Vagina (tissue), 2 donors: ENCODE measurements around the gene FTSJ1. TPM values are rescaled to one million over a fixed set of nuclear protein-coding genes. Genes with fewer than 3 reads are reported as not detected.

Source experiments
- DNase-seq, 2 donors: peaks; one replicate each; pipeline ENCODE4 v3.0.0-alpha.2; 2017; ENCODE audit errors: extremely low spot score in 2 of 2
- H3K27ac ChIP-seq: fragments of 200-600 bp; sonication (generic); one replicate; pipeline ENCODE4 v1.5.1; 2019
- H3K27me3 ChIP-seq: fragments of 200-600 bp; sonication (generic); one replicate; pipeline ENCODE4 v1.5.1; 2019
- H3K36me3 ChIP-seq, 2 donors: fragments of 200-600 bp; sonication (generic); one replicate each; pipeline ENCODE4 v1.5.1; 2017 to 2019
- H3K4me1 ChIP-seq: fragments of 200-600 bp; sonication (generic); one replicate; pipeline ENCODE4 v1.5.1; 2019
- H3K4me3 ChIP-seq, 2 donors: fragments of 200-600 bp; sonication (generic); 1 replicate in 1 of 2; 2 replicates in 1 of 2; pipeline ENCODE4 v1.5.1; 2016 to 2019
- H3K9me3 ChIP-seq: fragments of 200-600 bp; sonication (generic); one replicate; pipeline ENCODE4 v1.5.1; 2019
- POLR2A ChIP-seq, 2 donors: fragments of 450-650 bp; IDR thresholded peaks; one replicate each; pipeline ENCODE4 v1.6.1; 2017; ENCODE audit warnings: antibody characterized with exemption in 2 of 2, mild to moderate bottlenecking in 2 of 2, moderate library complexity in 2 of 2
- POLR2AphosphoS5 ChIP-seq, 2 donors: sonication (generic); formaldehyde crosslinking; IDR thresholded peaks; one replicate each; pipeline ENCODE4 v1.9.0; 2017; ENCODE audit warnings: antibody characterized with exemption in 2 of 2, mild to moderate bottlenecking in 2 of 2, low read depth in 1 of 2; ENCODE audit not compliant: insufficient read depth in 1 of 2
- intact Hi-C: fragments of 100-400 bp; cut with DNase I; formaldehyde crosslinking; loops from one replicate; pipeline ENCODE4 v1.15.1; 2023
- total RNA-seq: library from RNA; depleted of rRNA; stranded (reverse); fragments of >200 nt; gene quantifications from one replicate; pipeline ENCODE4 v1.2.3, GENCODE V29; 2016
- TF ChIP-seq, protein P1 (sequence below), 3 experiments: fragments of 450-650 bp in 2 of 3; fragments of 200-600 bp in 1 of 3; sonication (generic) in 1 of 3; IDR thresholded peaks; one replicate each; pipeline ENCODE4 v1.5.1; 2017 to 2019; ENCODE audit warnings: antibody characterized with exemption in 3 of 3, mild to moderate bottlenecking in 2 of 3, moderate library complexity in 2 of 3

Gene FTSJ1
- total RNA-seq, 1 donor from 2014 or later: 31.7 TPM

DNA sequence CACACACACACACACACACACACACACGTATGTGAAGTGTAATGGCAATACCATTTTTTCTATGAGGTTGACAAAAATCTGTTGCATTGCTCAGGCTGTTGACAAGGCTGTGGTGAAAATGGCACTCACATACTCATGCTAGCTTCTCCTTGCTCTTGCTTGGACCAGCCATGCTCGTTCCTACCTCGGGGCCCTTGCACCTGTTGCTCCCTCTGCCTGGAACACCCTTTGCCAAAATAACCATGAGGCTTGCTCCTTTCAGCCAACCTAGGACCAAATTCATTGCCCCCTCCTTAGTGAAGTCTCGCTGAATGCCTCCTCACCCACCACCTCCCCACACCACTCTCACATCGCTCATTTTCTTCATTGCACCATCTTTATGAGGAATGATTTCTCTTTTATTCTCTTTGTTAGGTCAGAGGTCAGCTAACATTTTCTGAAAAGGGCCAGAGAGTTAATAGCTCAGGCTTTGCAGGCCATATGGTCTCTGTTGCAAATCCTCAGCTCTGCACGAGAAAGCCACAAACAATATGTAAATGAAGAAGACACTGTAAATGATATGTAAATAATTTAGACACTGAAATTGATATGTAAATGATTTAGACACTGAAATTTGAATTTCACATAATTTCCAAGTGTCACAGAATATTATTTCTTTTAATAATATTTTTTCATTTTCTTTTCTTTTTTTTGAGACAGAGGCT is 19.2 kb upstream of the FTSJ1 start:
- intact Hi-C loops: no loop called here
- DNase-seq: no peak
- TF ChIP-seq, protein P1, sequence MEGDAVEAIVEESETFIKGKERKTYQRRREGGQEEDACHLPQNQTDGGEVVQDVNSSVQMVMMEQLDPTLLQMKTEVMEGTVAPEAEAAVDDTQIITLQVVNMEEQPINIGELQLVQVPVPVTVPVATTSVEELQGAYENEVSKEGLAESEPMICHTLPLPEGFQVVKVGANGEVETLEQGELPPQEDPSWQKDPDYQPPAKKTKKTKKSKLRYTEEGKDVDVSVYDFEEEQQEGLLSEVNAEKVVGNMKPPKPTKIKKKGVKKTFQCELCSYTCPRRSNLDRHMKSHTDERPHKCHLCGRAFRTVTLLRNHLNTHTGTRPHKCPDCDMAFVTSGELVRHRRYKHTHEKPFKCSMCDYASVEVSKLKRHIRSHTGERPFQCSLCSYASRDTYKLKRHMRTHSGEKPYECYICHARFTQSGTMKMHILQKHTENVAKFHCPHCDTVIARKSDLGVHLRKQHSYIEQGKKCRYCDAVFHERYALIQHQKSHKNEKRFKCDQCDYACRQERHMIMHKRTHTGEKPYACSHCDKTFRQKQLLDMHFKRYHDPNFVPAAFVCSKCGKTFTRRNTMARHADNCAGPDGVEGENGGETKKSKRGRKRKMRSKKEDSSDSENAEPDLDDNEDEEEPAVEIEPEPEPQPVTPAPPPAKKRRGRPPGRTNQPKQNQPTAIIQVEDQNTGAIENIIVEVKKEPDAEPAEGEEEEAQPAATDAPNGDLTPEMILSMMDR (IDR thresholded peaks at IDR 0.05): no peak
- TF ChIP-seq POLR2A (IDR thresholded peaks at IDR 0.05) (no peak), POLR2AphosphoS5 (IDR thresholded peaks at IDR 0.05; ENCODE audit: insufficient read depth in 1 of 2, low read depth in 1 of 2) (no peak)
- no peak overlapping the region for H3K4me3 ChIP-seq
- H3K36me3 ChIP-seq: no peaks in the 10 kb centered on the region
- no peaks in the 10 kb centered on the region for H3K9me3 ChIP-seq
- H3K27ac ChIP-seq: no peak overlapping the region
- H3K4me1 ChIP-seq: no peaks in the 10 kb centered on the region
- no peaks in the 10 kb centered on the region for H3K27me3 ChIP-seq

DNA sequence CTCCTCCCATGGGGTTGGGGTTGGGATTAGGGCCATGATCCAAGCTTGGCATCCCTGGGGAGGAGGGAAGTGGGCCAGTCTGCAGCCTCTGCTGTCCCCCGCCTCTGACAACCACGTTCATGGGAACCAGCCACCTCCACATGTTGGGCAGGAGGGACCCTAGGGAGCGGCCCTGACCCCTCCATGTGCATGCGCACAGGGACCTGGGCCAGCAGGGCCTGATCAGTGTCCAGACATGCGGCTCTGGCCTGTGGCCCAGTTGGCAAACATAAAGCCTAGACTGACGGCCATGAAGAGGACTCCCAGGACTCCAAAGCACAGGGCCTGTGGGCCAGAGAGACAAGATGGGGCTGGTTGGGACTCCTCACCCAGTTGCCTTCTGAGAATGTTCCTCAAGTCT is 17.3 kb upstream of the FTSJ1 start:
- TF ChIP-seq POLR2AphosphoS5 (IDR thresholded peaks at IDR 0.05; ENCODE audit: insufficient read depth in 1 of 2, low read depth in 1 of 2): no peak
- TF ChIP-seq, protein P1 (IDR thresholded peaks at IDR 0.05): no peak
- no peak for TF ChIP-seq POLR2A (IDR thresholded peaks at IDR 0.05)
- H3K36me3 ChIP-seq: no peaks in the 10 kb centered on the region
- H3K27ac ChIP-seq: no peak overlapping the region
- intact Hi-C loops: no loop called here
- no peaks in the 10 kb centered on the region for H3K9me3 ChIP-seq
- no peak overlapping the region for H3K4me3 ChIP-seq
- no peaks in the 10 kb centered on the region for H3K4me1 ChIP-seq
- no peak for DNase-seq
- H3K27me3 ChIP-seq: no peaks in the 10 kb centered on the region

DNA sequence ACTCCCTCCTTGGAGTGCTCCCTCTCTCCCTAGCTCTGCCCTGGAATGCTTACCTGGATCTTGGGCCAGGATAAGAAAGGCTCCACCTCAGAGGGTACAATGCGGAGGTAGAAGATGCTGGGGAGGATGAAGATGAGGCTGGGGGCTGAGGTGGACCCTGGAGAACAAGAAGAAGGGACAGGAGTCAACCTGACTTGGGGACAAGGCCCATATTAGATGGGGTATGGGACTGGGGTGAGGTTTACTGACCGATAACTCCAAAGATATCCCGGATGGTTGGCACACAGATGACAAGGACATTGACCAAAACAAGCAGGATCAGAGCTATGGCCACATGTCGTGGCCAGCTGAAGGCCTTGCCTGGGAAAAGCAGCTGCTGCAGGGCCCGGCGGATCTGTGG is 16.5 kb upstream of the FTSJ1 start:
- intact Hi-C loops: no loop called here

DNA sequence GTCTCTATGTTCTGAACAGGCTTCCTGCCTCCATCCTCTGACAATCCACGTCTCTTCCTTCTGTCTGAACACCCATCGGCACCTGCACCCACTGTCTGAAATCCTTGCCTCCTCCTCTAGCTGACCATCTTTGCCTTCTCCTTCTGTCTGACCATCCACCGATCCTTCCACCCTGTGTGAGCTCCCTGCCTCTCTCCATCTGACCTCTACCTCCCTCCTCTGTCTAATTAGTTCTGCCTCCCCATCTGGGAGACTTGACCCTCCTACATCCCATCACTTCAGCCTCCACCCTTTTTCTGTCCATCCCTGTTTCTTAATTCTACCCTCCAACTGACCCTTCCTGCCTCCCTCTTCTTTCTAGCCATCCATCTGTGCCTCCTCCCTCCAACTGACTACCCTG is 16.0 kb upstream of the FTSJ1 start:
- Histone ChIP-seq H3K27me3 (no peaks in the 10 kb centered on the region), H3K4me1 (no peaks in the 10 kb centered on the region), H3K9me3 (no peaks in the 10 kb centered on the region), H3K4me3 (no peak overlapping the region), H3K27ac (no peak overlapping the region), H3K36me3 (no peaks in the 10 kb centered on the region)
- TF ChIP-seq POLR2AphosphoS5 (IDR thresholded peaks at IDR 0.05; ENCODE audit: insufficient read depth in 1 of 2, low read depth in 1 of 2): no peak
- TF ChIP-seq, protein P1 (IDR thresholded peaks at IDR 0.05): no peak
- no peak for TF ChIP-seq POLR2A (IDR thresholded peaks at IDR 0.05)
- no peak for DNase-seq
- intact Hi-C loops: no loop called here

More for the DNA sequence above, 16.5 kb upstream of the FTSJ1 start:
- Histone ChIP-seq H3K4me1 (no peaks in the 10 kb centered on the region), H3K4me3 (no peak overlapping the region), H3K36me3 (no peaks in the 10 kb centered on the region), H3K9me3 (no peaks in the 10 kb centered on the region), H3K27me3 (no peaks in the 10 kb centered on the region), H3K27ac (no peak overlapping the region)
- TF ChIP-seq POLR2A (IDR thresholded peaks at IDR 0.05) (no peak), POLR2AphosphoS5 (IDR thresholded peaks at IDR 0.05; ENCODE audit: insufficient read depth in 1 of 2, low read depth in 1 of 2) (no peak)
- TF ChIP-seq, protein P1 (IDR thresholded peaks at IDR 0.05): no peak
- DNase-seq: no peak

DNA sequence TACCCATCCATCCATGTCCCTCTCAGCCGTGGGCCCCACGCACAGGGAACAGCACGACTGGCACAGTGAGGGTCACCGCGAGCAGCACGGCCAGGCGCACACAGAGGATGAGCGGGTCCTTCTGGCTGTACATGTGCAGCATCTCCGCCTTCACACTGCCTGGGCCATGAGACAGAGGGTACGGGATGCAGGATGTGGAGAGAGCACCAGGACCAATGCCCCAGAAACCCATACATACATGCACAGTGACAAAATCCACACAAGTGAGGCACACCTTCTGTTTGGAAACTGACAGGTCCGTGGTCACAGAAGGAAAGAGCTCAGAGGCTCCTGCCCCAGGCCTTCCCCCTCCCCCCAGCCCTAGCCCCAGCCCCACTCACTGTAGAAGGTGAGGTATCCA is 15.4 kb upstream of the FTSJ1 start:
- Histone ChIP-seq H3K9me3 (no peaks in the 10 kb centered on the region), H3K27me3 (no peaks in the 10 kb centered on the region), H3K4me3 (no peak overlapping the region), H3K36me3 (no peaks in the 10 kb centered on the region), H3K27ac (no peak overlapping the region), H3K4me1 (no peaks in the 10 kb centered on the region)
- no peak for TF ChIP-seq POLR2A (IDR thresholded peaks at IDR 0.05)
- TF ChIP-seq POLR2AphosphoS5 (IDR thresholded peaks at IDR 0.05; ENCODE audit: insufficient read depth in 1 of 2, low read depth in 1 of 2): no peak
- TF ChIP-seq, protein P1 (IDR thresholded peaks at IDR 0.05): no peak
- intact Hi-C loops: no loop called here
- no peak for DNase-seq
